ENCODE measurements around the gene SESN3.

SESN3 gene

DNA sequence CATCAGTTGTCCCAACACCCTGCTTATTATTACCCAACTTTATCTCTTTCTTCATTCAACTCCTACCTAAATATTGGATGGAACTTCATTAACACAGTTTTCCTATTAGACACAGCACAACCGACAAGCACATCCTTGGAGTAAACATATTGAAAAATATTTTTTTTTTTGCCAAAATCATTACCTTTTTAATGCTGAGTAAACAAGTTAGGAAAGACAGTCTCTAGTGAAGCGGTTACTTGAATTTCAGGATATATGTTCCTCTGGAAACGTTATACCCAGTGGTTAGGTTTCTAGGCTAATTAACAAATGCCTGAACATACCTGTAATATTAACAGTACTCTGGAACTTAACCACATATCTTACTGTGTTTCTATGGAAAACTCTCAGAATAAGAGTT, 11.4 kb downstream of the SESN3 start (continued):
- TF ChIP-seq, protein P1, sequence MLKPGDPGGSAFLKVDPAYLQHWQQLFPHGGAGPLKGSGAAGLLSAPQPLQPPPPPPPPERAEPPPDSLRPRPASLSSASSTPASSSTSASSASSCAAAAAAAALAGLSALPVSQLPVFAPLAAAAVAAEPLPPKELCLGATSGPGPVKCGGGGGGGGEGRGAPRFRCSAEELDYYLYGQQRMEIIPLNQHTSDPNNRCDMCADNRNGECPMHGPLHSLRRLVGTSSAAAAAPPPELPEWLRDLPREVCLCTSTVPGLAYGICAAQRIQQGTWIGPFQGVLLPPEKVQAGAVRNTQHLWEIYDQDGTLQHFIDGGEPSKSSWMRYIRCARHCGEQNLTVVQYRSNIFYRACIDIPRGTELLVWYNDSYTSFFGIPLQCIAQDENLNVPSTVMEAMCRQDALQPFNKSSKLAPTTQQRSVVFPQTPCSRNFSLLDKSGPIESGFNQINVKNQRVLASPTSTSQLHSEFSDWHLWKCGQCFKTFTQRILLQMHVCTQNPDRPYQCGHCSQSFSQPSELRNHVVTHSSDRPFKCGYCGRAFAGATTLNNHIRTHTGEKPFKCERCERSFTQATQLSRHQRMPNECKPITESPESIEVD (tag by site-specific recombination; IDR thresholded peaks at IDR 0.05): no peak
- TF ChIP-seq BCL11B (tag by site-specific recombination; IDR thresholded peaks at IDR 0.05; ENCODE audit: low read depth) (no peak), ZNF660 (tag by site-specific recombination; IDR thresholded peaks at IDR 0.05) (no peak), ZNF747 (tag by site-specific recombination; IDR thresholded peaks at IDR 0.05) (no peak), TCF7L2 (IDR thresholded peaks at IDR 0.05; ENCODE audit: borderline replicate concordance, low read depth, low read length) (no peak), ZNF2 (tag by site-specific recombination; IDR thresholded peaks at IDR 0.05) (no peak), ZFP69B (tag by site-specific recombination; IDR thresholded peaks at IDR 0.05) (no peak), ZNF155 (tag by site-specific recombination; IDR thresholded peaks at IDR 0.05) (no peak), GLI4 (tag by site-specific recombination; IDR thresholded peaks at IDR 0.05) (no peak), ZNF692 (tag by site-specific recombination; IDR thresholded peaks at IDR 0.05) (no peak)
- TF ChIP-seq, protein P2, sequence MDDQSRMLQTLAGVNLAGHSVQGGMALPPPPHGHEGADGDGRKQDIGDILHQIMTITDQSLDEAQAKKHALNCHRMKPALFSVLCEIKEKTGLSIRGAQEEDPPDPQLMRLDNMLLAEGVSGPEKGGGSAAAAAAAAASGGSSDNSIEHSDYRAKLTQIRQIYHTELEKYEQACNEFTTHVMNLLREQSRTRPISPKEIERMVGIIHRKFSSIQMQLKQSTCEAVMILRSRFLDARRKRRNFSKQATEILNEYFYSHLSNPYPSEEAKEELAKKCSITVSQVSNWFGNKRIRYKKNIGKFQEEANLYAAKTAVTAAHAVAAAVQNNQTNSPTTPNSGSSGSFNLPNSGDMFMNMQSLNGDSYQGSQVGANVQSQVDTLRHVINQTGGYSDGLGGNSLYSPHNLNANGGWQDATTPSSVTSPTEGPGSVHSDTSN (CRISPR knock-in tag; IDR thresholded peaks at IDR 0.05): no peak

- Histone ChIP-seq H3K9me3 (ENCODE audit: control insufficient read depth, insufficient read depth, low read depth, low read length) (no peaks in the 10 kb centered on the region), H3K4me1 (ENCODE audit: control insufficient read depth, insufficient read depth, low read length) (no peaks in the 10 kb centered on the region), H3K36me3 (ENCODE audit: control insufficient read depth in 2 of 2, insufficient read depth in 1 of 2, low read length in 2 of 2) (no peaks in the 10 kb centered on the region), H3K4me3 (ENCODE audit: low read depth, low read length) (no peak overlapping the region), H3K27ac (ENCODE audit: extremely low read depth, low read depth, low read length) (no peak overlapping the region)
- ChIA-PET CTCF (interaction anchor here (0.7 kb wide), 1 partner anchor 106 kb away, joined by 3 read pairs; no protein-coding TSS in a partner anchor), POLR2A (no interaction called here)
- TF ChIP-seq ZNF16 (tag by site-specific recombination; IDR thresholded peaks at IDR 0.05; ENCODE audit: low read depth) (no peak), KLF7 (tag by site-specific recombination; IDR thresholded peaks at IDR 0.05; ENCODE audit: borderline replicate concordance) (no peak), ZNF292 (tag by site-specific recombination; IDR thresholded peaks at IDR 0.05; ENCODE audit: borderline replicate concordance, low read depth) (no peak), ZNF785 (tag by site-specific recombination; IDR thresholded peaks at IDR 0.05) (no peak), HOXD13 (CRISPR knock-in tag; IDR thresholded peaks at IDR 0.05; ENCODE audit: borderline replicate concordance) (no peak), PRDM1 (tag by site-specific recombination; IDR thresholded peaks at IDR 0.05) (no peak), ZNF571 (tag by site-specific recombination; IDR thresholded peaks at IDR 0.05) (no peak), ZNF514 (tag by site-specific recombination; IDR thresholded peaks at IDR 0.05) (no peak)
- TF ChIP-seq, protein P2 (CRISPR knock-in tag; IDR thresholded peaks at IDR 0.05): no peak
- TF ChIP-seq, protein P3, sequence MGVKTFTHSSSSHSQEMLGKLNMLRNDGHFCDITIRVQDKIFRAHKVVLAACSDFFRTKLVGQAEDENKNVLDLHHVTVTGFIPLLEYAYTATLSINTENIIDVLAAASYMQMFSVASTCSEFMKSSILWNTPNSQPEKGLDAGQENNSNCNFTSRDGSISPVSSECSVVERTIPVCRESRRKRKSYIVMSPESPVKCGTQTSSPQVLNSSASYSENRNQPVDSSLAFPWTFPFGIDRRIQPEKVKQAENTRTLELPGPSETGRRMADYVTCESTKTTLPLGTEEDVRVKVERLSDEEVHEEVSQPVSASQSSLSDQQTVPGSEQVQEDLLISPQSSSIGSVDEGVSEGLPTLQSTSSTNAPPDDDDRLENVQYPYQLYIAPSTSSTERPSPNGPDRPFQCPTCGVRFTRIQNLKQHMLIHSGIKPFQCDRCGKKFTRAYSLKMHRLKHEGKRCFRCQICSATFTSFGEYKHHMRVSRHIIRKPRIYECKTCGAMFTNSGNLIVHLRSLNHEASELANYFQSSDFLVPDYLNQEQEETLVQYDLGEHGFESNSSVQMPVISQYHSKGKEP (tag by site-specific recombination; IDR thresholded peaks at IDR 0.05): no peak
Measured at GRCh38 chr11:95218149-95218548, 12.9 kb downstream of the SESN3 start.

Measured in HEK293 (cell line).